GM18951 (cell line): ENCODE measurements around the gene PRSS36.
"Not testable (repeated sequence)": the region's sequence is repeated elsewhere in the genome, so short reads cannot be mapped to it uniquely, and the experiment has no call there.

ENCODE experiments used
- POLR2A ChIP-seq: IDR thresholded peaks from 4 replicates; pipeline ENCODE4 v1.6.1; 2011; ENCODE audit warnings: mild to moderate bottlenecking; ENCODE audit not compliant: insufficient read length, insufficient read depth; ENCODE audit errors: extremely low read depth
- in situ Hi-C: fragments of 300-500 bp; cut with MboI; formaldehyde crosslinking; loops from one replicate; pipeline ENCODE4 v1.12.0; 2022; ENCODE audit warnings: low sequenced_read_pairs, mixed read lengths, inconsistent platforms; ENCODE audit not compliant: unreplicated experiment

Gene PRSS36

GRCh38 chr16:31149894-31150890 is at the start of gene PRSS36:
TSS of gene PRSS36 (minus strand) at chr16:31150066. CDS start at chr16:31150035, 31 bp downstream.
- no peak for TF ChIP-seq POLR2A
- in situ Hi-C loops = no loop called here

- TF ChIP-seq POLR2A = no peak
- in situ Hi-C loops = no loop called here
Measured at GRCh38 chr16:31199430-31200041, 49.7 kb upstream of the PRSS36 start.

- in situ Hi-C loops = no loop called here
- TF ChIP-seq POLR2A = no peak
Measured at GRCh38 chr16:31198207-31198882, 48.5 kb upstream of the PRSS36 start.

GRCh38 chr16:31196324-31197088 is 46.6 kb upstream of the PRSS36 start:
- in situ Hi-C loops = no loop called here

GRCh38 chr16:31195861-31196260 is 46.0 kb upstream of the PRSS36 start:
- in situ Hi-C loops = not testable (repeated sequence)

More at GRCh38 chr16:31196324-31197088, 46.6 kb upstream of the PRSS36 start:
- TF ChIP-seq POLR2A = no peak

- in situ Hi-C loops = no loop called here
Measured at GRCh38 chr16:31194898-31195297, 45.0 kb upstream of the PRSS36 start.

GRCh38 chr16:31193874-31194273 is 44.0 kb upstream of the PRSS36 start:
- no peak for TF ChIP-seq POLR2A
- in situ Hi-C loops = no loop called here

More at GRCh38 chr16:31194898-31195297, 45.0 kb upstream of the PRSS36 start:
- TF ChIP-seq POLR2A = no peak

GRCh38 chr16:31192856-31193642 is 43.2 kb upstream of the PRSS36 start:
- in situ Hi-C loops = no loop called here
- peak; percentile 8 for TF ChIP-seq POLR2A

GRCh38 chr16:31191697-31192428 is 42.0 kb upstream of the PRSS36 start:
- no peak for TF ChIP-seq POLR2A

GRCh38 chr16:31190818-31191444 is 41.1 kb upstream of the PRSS36 start:
- in situ Hi-C loops = no loop called here
- TF ChIP-seq POLR2A = no peak

More at GRCh38 chr16:31191697-31192428, 42.0 kb upstream of the PRSS36 start:
- in situ Hi-C loops = no loop called here

- in situ Hi-C loops = no loop called here
- peak; percentile 14 for TF ChIP-seq POLR2A
Measured at GRCh38 chr16:31190061-31190460, 40.2 kb upstream of the PRSS36 start.
